ENCODE measurements around the gene TENT5A.

TENT5A gene

GRCh38 chr6:81770381-81770780 lies 17.9 kb upstream of the TENT5A start:
- no peak for DNase-seq

- DNase-seq = no peak
Measured at GRCh38 chr6:81769824-81770223, 17.3 kb upstream of the TENT5A start.

- DNase-seq = no peak
Measured at GRCh38 chr6:81768150-81768942, 15.9 kb upstream of the TENT5A start.

GRCh38 chr6:81767163-81767891 lies 14.8 kb upstream of the TENT5A start:
- DNase-seq = no peak

- no peak for DNase-seq
Measured at GRCh38 chr6:81766482-81767069, 14.1 kb upstream of the TENT5A start.

GRCh38 chr6:81764531-81764930 lies 12.1 kb upstream of the TENT5A start:
- no peak for DNase-seq

GRCh38 chr6:81763968-81764367 lies 11.5 kb upstream of the TENT5A start:
- DNase-seq = no peak

GRCh38 chr6:81763051-81763450 lies 10.6 kb upstream of the TENT5A start:
- DNase-seq = no peak

- no peak for DNase-seq
Measured at GRCh38 chr6:81762606-81763005, 10.1 kb upstream of the TENT5A start.

- DNase-seq = no peak
Measured at GRCh38 chr6:81762132-81762531, 9.7 kb upstream of the TENT5A start.

GRCh38 chr6:81761197-81761596 lies 8.7 kb upstream of the TENT5A start:
- no peak for DNase-seq

- no peak for DNase-seq
Measured at GRCh38 chr6:81759782-81760181, 7.3 kb upstream of the TENT5A start.

- DNase-seq = no peak
Measured at GRCh38 chr6:81758221-81758620, 5.7 kb upstream of the TENT5A start.

- no peak for DNase-seq
Measured at GRCh38 chr6:81756690-81757089, 4.2 kb upstream of the TENT5A start.

- no peak for DNase-seq
Measured at GRCh38 chr6:81755551-81755950, 3.1 kb upstream of the TENT5A start.

GRCh38 chr6:81754906-81755305 lies 2.4 kb upstream of the TENT5A start:
- no peak for DNase-seq

GRCh38 chr6:81753711-81754577 lies 1.5 kb upstream of the TENT5A start:
- peak; percentile 85 for DNase-seq

- peak; percentile 78 for DNase-seq
Measured at GRCh38 chr6:81752921-81753710, 635 bp upstream of the TENT5A start.

GRCh38 chr6:81751388-81752083 lies 945 bp downstream of the TENT5A start:
- peak; percentile 25 for DNase-seq

GRCh38 chr6:81750681-81751387 lies 1.6 kb downstream of the TENT5A start:
- DNase-seq = no peak

GRCh38 chr6:81750200-81750599 lies 2.3 kb downstream of the TENT5A start:
- DNase-seq = no peak
